Measurements from ENCODE around the gene TEF.

DNA sequence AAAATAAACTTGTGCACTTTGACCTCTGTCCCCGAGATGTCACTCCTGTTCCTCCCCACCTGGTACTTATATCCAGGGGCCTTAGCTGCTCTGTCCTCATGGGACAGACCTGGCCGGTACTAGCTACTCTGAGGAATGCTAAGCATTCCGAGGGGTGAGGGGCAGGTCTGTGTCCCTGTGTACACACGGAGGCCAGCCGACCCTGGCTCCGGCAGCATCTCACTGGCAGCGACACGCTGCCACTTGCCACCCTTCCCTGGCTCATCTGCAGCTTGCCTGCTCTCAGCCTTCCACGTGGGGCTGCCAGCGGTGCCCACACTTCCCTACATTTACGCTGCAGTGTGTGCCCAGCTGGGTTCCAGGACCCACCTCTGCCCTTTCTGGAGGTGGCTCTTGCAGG, 21.6 kb upstream of the TEF start:
- TF ChIP-seq, protein P1, sequence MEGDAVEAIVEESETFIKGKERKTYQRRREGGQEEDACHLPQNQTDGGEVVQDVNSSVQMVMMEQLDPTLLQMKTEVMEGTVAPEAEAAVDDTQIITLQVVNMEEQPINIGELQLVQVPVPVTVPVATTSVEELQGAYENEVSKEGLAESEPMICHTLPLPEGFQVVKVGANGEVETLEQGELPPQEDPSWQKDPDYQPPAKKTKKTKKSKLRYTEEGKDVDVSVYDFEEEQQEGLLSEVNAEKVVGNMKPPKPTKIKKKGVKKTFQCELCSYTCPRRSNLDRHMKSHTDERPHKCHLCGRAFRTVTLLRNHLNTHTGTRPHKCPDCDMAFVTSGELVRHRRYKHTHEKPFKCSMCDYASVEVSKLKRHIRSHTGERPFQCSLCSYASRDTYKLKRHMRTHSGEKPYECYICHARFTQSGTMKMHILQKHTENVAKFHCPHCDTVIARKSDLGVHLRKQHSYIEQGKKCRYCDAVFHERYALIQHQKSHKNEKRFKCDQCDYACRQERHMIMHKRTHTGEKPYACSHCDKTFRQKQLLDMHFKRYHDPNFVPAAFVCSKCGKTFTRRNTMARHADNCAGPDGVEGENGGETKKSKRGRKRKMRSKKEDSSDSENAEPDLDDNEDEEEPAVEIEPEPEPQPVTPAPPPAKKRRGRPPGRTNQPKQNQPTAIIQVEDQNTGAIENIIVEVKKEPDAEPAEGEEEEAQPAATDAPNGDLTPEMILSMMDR (IDR thresholded peaks at IDR 0.05): no peak
- no peak for TF ChIP-seq POLR2A (IDR thresholded peaks at IDR 0.05)

Measured in uterus (tissue), 2 donors.